ENCODE data around the gene UPF2.
A peak's percentile ranks its signal among the peaks of the same experiment; 100 is the strongest.
"Not testable (repeated sequence)": the region's sequence is repeated elsewhere in the genome, so short reads cannot be mapped to it uniquely, and the experiment has no call there.

The UPF2 gene

DNA sequence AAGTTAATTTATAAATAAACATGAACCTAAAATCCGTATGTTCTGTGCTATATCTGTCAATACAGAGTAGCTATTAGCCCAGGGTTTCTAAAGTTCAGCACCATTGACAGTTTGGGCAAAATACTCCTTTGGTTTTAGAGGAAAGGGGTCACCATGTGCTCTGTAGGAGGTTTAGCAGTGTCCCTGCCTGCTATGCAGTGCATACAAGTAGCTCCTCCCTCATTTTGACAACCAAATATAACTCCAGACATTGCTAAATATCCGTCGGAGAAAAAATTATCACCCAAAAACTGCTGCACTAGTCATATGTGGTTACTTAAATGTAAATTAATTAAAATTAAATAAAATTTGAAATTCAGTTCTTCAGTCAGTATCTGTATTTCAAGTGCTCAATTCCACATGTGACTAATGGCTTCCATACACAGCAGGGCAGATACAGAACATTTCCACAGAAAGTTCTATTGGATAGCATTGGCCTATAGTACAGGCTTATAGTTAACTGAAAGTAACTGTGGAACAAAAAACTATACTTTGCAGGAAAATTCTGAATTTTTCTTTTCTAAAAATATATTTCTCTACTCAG lies 6.4 kb downstream of the UPF2 start:
- no peak for DNase-seq

DNA sequence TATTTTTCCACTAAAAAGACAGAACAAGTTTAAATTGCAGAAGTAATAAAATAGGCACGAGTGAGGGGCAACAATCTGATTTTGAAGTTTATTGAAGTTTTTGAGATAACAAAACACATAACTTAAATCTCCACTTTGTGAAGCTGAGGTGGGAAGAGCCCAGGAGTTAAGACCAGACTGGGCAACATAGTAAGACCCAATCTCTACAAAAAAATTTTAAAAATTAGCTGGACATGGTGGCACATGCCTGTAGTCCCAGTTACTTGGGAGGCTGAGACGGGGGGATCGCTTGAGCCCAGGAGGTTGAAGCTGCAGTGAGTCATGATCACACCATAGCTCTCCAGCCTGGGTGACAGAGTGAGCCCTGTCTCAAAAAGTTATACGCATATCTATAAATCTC lies 11.2 kb downstream of the UPF2 start:
- DNase-seq, result no peak

DNA sequence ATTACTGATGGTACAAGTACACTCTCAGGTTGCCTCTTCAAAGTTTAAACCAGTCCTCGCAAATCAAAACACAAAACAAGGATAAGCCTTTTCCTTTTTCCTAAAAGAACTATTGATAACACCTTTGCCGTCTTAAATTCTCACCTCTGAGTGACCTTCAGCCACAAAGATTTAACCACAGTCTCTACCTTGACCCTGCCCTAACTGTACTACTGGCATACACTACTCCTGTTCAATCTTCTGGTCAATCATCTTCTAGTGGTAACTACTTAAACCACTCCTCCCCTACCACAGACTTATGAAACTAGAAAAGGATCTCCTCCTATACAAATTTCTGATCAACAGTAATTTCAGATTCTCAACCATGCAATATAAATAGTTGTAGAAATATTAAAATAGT lies 15.1 kb downstream of the UPF2 start:
- DNase-seq, result no peak

DNA sequence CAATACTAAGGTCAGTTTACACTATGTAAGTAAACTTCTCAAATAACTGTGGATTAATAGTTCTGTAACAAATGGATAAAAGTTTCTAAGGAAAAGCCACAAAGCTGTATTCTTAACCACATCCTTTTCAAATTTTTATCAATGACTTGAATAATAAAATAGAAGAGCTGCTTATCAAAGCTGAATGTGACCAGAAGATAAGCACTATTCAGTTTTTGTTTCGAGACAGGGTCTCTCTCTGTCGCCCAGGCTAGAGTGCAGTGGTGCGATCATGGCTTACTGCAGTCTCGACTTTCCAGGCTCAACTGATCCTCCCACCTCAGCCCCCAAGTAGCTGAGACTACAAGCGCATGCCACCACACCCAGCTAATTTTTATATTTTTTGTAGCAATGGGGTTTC lies 17.0 kb downstream of the UPF2 start:
- no peak for DNase-seq

DNA sequence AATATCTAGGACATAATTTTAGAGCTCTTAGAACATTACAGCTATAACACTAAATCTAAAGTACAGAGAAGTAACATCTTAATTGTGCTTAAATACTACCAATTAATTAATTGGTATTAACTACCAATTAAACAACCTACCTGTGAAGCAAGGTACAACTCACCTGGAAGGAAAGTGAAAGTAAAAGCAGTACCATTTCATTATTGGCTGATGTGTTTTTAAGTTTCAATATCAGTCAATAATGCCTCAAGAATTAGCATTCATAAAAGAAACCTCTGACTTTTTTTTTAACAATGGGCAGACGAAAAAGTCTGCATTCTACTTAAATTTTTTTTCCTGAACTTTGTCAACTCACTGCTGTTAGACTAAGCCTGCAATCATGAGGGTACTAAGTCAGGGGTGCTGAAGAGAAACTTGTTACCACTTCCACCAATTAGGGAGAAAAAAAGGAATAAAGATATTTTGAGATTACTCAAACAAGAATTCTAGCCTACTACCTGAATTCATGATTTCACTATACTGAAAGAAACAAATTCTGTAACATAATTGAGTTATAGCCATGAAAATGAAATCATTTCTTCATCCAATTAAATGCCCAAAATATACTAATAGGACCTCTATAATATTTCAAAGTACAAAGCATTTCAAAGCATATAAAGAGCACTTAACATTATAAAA lies 19.9 kb downstream of the UPF2 start:
- DNase-seq, result no peak

DNA sequence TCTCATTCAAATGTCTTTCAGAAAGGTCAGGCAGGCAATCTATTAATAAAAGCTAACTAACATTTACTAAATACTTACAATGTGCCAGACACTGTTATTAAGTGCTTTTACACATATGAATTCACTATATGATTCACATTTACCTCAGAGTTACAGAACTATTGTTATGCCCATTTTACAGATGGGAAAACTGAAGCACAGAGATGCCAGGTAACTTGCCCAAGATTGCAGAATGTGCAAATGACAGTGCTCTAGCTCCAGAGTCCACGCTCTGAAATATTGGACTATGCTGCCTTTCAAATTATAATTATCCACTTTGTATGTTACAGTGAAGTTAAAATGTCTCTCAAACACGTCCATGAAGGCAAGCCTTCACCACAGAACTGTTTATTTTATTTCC lies 22.0 kb downstream of the UPF2 start:
- DNase-seq, result no peak

DNA sequence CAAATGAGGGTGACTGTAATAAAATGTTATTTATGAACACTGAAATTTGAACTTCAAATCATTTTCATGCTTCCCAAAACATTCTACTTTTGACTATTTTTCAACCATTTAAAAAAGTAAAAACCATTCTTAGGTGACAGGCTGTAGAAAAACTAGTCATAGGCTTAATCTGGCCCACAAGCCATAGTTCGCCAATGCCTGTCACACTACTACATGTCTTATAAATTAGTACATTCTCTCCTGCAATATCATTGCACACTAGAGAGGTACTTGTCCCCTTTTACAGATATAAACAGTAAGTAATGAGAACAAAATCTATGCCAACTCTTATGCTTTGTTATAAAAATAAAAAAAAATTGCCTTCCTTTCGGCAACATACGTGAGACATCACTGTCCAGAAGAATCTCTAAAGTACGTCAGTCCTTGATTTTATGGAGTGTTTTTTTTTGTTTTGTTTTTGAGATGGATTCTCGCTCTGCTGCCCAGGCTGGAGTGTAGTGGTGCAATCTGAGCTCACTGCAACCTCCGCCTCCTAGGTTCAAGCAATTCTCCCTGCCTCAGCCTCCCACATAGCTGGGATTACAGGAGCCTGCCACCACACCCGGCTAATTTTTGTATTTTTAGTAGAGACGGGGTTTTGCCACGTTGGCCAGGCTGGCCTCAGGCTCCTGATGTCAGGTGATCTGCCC lies 23.2 kb downstream of the UPF2 start:
- DNase-seq, result no peak

DNA sequence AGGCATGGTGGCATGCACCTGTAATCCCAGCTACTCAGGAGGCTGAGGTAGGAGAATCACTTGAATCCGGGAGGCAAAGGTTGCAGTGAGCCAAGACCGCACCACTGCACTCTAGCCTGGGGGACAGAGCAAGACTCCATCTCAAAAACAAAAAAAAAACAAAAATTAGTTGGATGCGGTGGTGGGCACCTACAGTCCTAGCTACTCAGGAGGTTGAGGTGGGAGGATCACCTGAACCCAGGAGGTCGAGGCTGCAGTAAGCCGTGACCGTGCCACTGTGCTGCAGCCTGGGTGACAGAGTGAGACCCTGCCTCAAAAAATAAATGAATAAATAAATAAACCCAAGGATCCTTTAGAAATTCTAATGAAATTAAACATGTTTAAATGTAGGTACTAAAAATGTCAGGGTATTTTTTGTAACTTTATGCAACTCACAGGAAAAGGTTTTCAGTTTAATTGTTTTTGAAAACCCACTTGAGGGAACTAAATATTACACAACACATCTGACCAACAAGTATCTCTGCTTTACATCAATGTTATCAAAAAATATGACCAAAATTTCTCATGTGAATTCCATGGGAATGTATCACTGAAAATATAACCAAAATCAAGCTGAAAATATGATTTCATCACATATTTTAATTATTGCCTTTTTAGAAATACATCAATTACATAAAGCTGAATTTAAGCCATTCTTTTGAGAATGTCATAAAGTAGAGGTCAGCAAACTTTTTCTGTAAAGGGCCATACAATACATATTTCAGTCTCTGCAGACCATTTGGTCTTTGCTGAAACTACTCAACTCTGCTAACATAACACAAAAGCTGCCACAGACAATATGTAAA lies 23.9 kb downstream of the UPF2 start:
- no peak for DNase-seq

DNA sequence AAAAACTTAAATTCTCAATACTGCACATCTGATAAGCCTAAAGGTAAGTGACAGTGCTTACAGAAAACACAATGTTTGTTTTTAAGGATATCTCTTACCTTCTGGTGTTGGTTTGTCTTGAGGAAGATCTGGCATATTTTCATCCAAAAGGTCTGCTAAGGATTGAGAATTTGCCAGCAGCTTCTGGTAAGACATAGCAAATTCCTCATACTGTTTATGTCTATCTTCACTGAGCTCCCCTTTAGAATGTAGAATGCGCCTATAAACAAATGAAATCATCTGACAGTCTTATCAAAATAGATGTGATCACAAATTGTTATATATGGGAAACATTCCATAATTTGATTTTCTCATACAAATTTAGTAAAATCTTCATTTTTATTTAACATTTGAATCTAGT lies 28.7 kb downstream of the UPF2 start:
- no peak for DNase-seq

DNA sequence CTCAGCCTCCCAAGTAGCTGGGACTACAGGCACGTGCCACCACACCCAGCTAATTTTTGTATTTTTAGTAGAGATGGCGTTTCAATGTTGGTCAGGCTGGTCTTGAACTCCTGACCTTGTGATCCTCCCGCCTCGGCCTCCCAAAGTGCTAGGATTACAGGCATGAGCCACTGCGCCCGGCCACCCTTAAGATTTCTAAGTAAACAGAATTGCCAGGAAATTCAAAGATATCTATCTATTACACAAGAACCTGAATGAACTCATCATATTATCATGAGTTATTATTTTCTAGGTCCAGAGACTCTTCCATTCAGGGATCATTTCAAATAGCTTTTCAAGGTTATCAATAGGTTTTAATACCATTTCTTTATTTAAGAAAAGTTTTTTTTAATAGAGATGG lies 29.2 kb downstream of the UPF2 start:
- not testable (repeated sequence) for DNase-seq

DNA sequence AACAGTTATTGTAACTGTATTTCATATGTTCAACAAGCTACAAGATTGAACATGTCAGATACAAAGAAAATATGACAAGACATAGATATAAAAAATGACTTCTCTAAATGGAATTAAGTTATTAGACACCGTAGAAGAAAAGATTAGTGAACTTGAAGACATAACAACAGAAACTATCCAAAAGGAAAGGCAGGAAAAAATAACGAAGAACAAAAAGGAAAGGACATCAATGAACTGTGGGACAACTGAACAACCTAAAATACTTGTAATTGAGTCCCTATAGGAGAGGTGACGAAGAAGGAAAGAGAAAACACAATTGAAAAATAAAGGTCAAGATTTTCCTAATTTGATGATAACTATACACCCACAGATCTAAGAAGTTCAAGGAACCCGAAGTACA lies 32.3 kb downstream of the UPF2 start:
- DNase-seq, result no peak

DNA sequence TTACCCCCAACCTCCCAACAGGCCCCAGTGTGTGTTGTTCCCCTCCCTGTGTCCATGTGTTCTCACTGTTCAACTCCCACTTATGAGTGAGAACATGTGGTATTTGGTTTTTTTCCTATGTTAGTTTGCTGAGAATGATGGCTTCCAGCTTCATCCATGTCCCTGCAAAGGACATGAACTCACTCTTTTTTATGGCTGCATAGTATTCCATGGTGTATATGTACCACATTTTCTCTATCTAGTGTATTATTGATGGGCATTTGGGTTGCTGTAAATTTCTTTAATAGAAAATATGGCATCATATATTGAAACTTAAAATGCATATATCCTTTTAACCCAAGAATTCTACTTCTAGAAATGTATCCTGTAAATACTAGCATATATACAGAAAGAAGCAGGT lies 33.8 kb downstream of the UPF2 start:
- DNase-seq, result not testable (repeated sequence)

DNA sequence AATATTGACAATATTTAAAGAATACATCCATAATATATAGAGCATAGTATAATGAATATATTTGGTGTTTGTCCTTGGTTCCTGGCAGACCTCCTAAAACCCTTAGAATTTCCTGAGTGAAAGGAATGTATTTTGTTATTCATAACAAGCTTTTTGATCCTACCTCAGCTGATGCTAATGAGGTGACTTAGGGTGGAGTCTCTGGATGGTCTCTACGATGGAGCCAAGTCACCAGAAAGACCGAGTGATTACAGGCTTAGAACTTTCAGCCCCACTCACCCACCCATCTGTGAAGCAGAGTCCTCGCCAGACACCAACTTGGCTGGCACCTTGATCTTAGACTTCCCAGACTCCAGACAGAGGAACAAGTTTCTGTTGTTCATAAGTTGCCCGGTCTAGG lies 35.9 kb downstream of the UPF2 start:
- no peak for DNase-seq

DNA sequence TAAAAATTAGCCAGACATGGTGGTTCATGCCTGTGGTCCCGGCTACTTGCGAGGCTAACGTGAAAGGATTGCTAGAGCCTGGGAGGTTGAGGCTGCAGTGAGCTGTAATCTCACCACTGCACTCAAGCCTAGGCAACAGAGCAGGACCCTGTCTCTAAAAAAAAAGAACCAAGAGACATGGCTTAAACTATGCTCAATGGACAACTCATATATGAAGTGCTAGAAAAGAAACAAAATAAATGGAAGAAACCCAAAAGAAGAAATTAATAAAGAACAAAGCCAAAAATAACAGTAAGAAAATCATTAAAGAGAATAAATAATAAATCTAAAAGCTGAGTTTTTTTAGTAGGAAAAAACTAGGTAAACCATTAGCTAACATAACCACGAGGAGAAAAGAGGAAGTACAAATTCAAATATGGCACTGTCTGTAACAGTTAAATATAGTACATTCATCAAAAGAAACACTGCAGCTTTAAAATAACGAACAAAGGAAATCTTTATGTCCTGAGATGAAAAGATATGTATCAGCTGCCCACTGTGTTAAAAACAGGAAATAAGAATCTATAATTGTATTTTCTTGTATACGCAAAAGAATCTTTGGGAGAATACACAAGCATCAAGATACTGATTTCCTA lies 48.7 kb downstream of the UPF2 start:
- no peak for DNase-seq

DNA sequence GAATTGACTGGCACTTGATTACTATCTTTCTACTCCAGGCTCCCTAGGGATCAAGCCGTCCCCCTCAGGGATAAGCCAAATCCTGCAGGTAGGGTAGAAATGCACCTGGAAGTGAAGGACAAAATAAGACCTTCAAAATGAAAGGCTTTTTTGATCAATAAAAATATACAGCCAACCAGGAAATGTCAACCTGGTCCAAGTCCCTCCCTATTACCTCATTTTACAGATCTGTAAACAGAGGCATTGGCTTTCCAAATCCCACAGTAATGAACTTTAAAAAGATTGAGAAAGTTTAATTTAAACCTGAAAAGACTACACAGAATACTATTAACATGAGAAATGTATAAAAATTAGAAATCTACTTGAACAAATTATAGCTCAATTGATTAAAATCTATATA lies 53.7 kb downstream of the UPF2 start:
- DNase-seq, result no peak

DNA sequence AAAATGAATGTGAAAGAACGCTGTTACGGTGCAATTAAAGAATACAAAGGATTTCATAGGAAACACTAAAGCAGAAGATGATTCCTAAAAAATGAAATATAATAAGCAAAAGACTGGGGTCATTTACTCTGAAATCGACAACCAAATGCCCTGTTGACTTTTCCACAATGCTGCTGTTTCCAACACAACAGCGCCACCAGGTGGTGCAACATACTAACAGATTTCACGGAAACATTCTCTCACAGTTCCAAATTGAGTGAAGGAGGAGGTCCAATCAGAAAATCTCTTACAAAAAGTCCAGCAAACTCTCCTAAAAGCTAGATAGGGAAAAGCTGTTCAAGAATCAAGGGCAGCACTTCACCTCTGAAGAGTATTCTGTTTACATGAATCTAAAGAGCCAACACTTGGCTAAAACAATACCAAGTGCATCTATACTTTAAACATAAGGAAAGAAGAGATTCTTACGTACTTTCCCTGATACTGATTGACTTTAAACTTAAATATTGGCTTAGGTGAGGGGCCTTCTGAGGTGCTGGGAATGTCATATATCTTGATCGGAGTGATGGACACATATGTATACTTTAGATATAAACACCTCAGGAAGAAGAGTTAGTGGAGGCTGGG lies 55.9 kb downstream of the UPF2 start:
- peak; percentile 35 for DNase-seq

DNA sequence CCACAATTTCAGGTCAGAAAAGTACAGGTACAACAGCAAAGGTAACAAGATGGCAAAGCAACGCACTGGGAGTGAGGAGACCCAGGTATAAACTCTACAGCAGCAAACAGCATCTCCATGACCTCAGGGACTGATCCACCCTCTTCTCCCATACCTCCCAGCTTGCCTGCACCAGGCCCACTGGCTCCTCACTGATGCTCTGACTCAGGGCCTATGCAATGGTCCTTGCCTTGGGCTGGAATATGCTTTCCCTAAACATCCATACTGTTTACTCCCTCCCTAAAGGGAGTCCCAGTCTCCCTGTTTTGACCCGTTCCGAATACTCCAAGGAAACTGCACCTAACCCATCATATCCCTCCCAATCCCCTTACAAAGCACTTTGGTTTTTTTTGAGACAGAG lies 60.4 kb downstream of the UPF2 start:
- no peak for DNase-seq

DNA sequence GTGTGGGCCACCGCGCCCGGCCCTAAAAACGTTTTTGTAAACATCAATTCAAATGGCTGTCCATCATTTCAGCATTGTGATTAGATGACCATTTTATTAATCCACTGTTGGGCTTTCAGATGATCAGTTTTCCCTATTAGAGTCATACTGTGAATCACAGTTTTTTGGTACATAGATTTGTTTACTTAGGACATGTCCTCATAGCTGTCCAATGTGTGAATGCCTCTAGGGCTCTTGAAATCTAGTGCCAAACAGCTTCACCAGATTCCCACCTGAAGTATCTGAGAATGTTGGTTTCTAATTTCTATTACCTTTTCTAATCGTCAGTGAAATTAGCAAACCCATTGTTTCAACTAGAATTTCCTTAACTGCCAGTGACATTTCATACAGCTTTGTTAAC lies 66.8 kb downstream of the UPF2 start:
- no peak for DNase-seq

DNA sequence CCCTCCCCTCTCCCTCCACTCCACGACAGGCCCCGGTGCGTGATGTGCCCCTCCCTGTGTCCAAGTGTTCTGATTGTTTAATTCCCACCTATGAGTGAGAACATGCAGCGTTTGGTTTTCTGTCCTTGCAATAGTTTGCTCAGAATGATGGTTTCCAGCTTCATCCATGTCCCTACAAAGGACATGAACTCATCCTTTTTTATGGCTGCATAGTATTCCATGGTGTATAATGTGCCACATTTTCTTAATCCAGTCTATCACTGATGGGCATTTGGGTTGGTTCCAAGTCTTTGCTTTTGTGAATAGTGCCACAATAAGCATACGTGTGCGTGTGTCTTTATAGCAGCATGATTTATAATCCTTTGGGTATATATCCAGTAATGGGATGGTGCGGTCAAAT lies 70.1 kb downstream of the UPF2 start:
- DNase-seq, result not testable (repeated sequence)

DNA sequence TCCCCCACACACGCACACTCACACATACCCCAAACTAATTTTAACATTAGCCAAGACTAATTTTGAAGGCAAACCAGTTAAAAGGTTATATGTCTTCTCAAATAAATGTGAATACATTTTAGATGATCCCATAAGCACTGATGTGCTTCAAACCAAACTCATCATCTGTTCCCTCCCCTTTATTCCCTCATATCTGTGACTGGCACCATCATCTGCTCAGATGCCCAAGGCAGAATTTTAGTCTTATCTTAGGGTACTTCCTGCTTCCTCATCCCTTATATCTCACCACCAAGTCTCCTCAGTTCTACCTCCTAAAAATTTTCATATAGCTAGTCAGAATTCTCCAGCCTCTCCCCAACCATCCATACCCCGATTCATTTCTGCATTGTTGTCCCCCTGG lies 80.4 kb downstream of the UPF2 start:
- DNase-seq, result no peak

DNA sequence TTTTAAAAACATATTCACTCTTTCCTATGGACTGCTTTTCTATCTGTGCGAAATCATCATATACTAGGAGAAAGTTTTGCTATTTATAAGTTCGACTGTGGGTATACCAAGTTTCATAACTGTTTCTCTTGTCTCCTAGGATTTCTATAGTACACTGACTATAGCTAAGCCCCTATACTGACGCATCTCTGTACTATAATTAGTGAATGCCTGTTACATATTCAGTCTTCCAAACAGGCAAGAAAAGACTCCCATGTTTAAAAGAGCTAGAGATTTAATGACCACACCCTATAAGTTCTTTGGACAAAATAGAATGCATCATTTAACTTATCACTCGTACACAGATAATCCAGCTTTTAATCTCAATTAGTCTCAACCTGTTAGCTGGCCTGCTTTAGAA lies 80.8 kb downstream of the UPF2 start:
- DNase-seq, result no peak

DNA sequence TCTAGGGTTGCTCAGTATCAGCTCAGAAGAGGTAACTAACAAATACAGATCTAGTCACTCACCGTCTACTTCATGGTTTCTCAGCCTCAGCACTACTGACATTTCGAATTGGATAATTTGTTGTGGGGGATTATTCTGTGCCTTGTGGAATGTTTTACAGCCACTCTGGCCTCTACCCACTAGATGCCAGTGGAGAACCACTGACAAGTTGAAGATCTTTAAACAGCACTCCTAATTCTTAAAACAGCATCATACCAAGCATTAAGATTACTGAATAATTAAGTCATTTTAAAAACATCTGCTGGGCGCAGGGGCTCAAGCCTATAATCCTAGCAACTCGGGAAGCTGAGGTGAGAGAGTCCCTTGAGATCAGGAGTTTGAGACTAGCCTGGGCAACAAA lies 82.6 kb downstream of the UPF2 start:
- DNase-seq, result no peak

DNA sequence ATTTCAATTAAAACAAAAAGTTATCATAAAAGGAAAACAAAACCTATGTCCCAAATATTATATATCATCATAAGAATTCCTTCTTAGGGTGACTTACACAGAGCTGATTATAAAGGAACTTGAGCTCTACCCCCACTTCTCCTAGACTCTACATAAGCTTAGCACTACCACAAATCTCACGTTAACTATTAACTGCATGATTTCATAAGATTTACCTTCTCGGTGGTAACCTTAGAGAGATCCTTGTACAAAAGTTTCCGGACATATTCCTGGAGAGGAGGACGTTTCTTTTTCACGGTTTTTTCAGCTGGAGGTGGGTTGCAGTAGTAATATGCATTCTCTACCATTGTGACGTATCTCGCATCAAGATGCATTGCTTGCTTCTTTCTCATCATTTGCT lies 83.7 kb downstream of the UPF2 start:
- no peak for DNase-seq

Measured in NCI-H2171 treated with DMSO at 0.1 percent for 48 hours (cell line).